GM19463 (cell line): ENCODE measurements around the gene NAGS.
"Not testable (repeated sequence)": the region's sequence is repeated elsewhere in the genome, so short reads cannot be mapped to it uniquely, and the experiment has no call there.

Experiments
- ATAC-seq: cut with Tn5 transposase; IDR thresholded peaks from one replicate; pipeline ENCODE4 v1.9.1; 2021; ENCODE audit warnings: mild to moderate bottlenecking, moderate library complexity; ENCODE audit not compliant: unreplicated experiment

The NAGS gene

GRCh38 chr17:44038604-44039011, 34.2 kb downstream of the NAGS start:
- ATAC-seq, result no peak

DNA sequence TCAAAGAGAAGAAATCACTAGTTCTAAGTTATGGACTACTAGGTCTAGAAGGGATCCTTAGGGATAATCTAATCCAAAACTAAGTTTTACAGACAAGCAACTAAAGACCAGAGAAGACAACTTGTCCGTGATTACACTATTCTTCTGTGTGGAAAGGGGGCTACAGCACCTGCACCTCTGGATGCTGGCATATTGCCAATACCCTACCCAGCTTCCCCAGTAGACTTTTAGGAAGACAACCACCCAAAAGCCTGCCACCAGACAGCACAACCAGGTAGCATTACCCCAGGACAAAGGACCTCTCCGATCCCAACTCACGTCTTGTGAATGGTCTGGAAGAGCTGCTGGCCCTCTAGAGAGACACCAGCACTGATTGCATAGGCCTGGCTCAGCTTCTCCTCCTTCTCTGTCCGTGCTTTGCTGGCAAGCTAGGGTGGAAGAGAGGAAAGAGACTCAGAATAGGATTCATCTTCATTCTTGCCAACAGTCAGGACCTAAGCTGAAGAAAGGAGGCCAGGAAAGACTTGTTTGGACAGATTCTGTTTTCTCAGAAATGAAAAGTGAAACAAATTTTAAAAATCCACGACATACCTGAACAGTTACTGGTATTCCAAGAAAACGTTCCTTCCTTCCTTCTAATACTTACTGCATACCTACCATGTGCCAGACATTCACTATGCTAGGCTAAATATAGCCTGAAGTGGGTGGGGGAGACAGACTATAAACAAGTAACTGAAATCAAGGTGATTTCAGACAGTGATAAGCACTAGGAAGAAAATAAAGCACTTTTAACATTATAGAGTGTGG, 35.6 kb downstream of the NAGS start:
- no peak for ATAC-seq

- ATAC-seq, result no peak
These were observed 38.9 kb downstream of the NAGS start for GRCh38 chr17:44043272-44043696.

- no peak for ATAC-seq
These were observed 39.6 kb downstream of the NAGS start for GRCh38 chr17:44044071-44044470.

- no peak for ATAC-seq
These were observed 41.1 kb downstream of the NAGS start for GRCh38 chr17:44045486-44045885.

GRCh38 chr17:44046893-44047292, 42.5 kb downstream of the NAGS start:
- not testable (repeated sequence) for ATAC-seq

DNA sequence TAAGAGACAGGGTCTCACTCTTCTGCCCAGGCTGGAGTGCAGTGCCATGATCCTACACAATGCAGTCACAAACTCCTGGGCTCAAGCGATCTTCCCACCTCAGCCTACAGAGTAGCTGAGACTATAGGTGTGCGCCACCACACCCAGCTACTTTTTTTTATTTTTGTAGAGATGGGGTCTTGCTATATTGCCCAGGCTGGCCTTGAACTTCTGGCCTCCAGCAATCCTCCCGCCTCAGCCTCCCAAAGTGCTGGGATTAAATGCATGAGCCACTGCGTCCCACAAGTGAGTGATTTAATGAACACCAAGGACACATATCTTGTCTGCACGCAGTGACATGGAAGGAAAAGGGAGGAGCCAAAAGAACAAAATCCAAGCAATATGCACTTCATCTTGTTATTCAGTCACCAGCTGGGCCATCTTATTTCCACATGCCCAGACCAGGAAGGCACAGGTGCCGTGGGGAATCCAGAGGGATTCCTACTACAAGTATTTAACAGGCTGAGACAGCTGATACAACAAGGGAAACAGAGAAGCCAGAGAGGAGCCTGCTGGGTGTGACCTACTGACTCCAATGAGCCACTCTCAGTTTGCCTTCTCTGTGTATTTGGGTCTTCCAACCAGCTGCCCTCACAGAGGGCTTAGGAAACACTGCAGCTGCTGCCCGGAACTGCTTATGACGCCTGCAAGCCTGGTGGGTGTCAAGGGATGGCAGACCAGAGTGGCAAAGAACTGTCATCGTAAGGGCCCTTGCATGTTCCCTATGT, 45.1 kb downstream of the NAGS start:
- ATAC-seq, result no peak

DNA sequence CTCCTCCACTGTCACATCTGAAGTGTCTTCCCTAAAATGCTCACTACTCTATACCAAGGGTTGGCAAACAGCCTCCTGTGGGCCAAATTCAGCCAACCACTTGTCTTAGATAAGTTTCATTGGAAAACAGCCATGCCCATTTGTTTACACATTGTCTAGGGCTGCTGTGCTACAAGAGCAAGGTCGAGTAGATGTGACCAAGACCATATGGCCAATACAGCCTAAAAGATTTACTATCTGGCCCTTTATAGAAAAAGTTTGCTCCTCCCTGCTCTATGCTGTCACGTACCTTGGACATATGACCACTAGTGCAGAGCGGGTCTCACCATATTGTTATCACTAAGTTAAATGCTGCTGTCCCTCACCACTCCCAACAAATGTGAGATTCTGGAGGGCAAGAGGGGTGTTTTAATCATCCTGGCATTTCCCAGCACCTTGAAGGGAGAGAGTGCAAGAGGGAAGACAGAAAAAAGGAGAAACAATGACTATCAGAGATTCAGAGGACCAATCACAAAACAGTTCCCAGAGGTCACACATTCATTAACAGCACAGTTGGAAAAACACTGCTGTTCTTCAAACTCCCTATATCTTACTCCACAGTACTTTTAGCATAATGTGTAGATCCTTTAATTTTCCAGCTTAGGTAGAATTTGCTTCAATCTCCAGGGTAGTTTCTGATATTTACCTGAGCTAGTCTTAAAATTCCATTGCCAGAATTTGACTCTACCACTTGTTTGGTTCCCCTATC, 48.9 kb downstream of the NAGS start:
- no peak for ATAC-seq
